Esophagus muscularis mucosa (tissue), 4 donors: ENCODE measurements around the gene PPP1R12C. TPM values are rescaled to one million over a fixed set of nuclear protein-coding genes. Genes with fewer than 3 reads are reported as not detected.
A peak's percentile ranks its signal among the peaks of the same experiment; 100 is the strongest.
"Not testable (repeated sequence)": the region's sequence is repeated elsewhere in the genome, so short reads cannot be mapped to it uniquely, and the experiment has no call there.

Source experiments
- DNase-seq: peaks from one replicate; pipeline ENCODE4 v3.0.0-alpha.2; 2017; ENCODE audit errors: extremely low spot score
- H3K27ac ChIP-seq, 4 donors: fragments of 200-600 bp; sonication (generic); replicated peaks in 1 of 4; 1 replicate in 3 of 4; 2 replicates in 1 of 4; pipeline ENCODE4 v1.5.1; 2016 to 2019; ENCODE audit warnings: mild to moderate bottlenecking in 1 of 4
- H3K27me3 ChIP-seq, 4 donors: fragments of 200-600 bp; sonication (generic); one replicate each; pipeline versions ENCODE4 v1.5.1 to v1.6.0; 2016 to 2019
- H3K36me3 ChIP-seq, 4 donors: fragments of 200-600 bp; sonication (generic); one replicate each; pipeline ENCODE4 v1.5.1; 2016 to 2019
- H3K4me1 ChIP-seq, 4 donors: fragments of 200-600 bp; sonication (generic); one replicate each; pipeline ENCODE4 v1.5.1; 2016 to 2019
- H3K4me3 ChIP-seq, 4 donors: fragments of 200-600 bp; sonication (generic); 1 replicate in 2 of 4; 2 replicates in 2 of 4; pipeline ENCODE4 v1.5.1; 2016 to 2019; ENCODE audit warnings: mild to moderate bottlenecking in 4 of 4, moderate library complexity in 1 of 4
- H3K9me3 ChIP-seq, 4 donors: fragments of 200-600 bp; sonication (generic); 1 replicate in 3 of 4; 2 replicates in 1 of 4; pipeline ENCODE4 v1.5.1; 2016 to 2019
- CTCF ChIP-seq, 3 experiments: fragments of 200-600 bp in 2 of 3; fragments of 450-650 bp in 1 of 3; sonication (generic) in 2 of 3; IDR thresholded peaks; one replicate each; pipeline ENCODE4 v1.5.1; 2017 to 2019; ENCODE audit warnings: antibody characterized with exemption in 3 of 3, mild to moderate bottlenecking in 2 of 3, moderate library complexity in 1 of 3
- EP300 ChIP-seq: sonication (generic); formaldehyde crosslinking; IDR thresholded peaks from one replicate; pipeline ENCODE4 v1.6.1; 2017; ENCODE audit warnings: antibody characterized with exemption
- POLR2A ChIP-seq: fragments of 450-650 bp; IDR thresholded peaks from one replicate; pipeline ENCODE4 v1.6.1; 2017; ENCODE audit warnings: antibody characterized with exemption, moderate library complexity, mild to moderate bottlenecking, low read depth
- POLR2AphosphoS5 ChIP-seq, 2 donors: sonication (generic); formaldehyde crosslinking; IDR thresholded peaks; one replicate each; pipeline ENCODE4 v1.6.1; 2017; ENCODE audit warnings: antibody characterized with exemption in 2 of 2
- WGBS: methylation state at CpG from one replicate; pipeline ENCODE4 v1.1.5; 2018; 5-methylcytosine and 5-hydroxymethylcytosine counted together
- intact Hi-C: fragments of 100-400 bp; cut with DNase I; formaldehyde crosslinking; loops from one replicate; pipeline ENCODE4 v1.15.1; 2023
- total RNA-seq, 4 donors: library from RNA; depleted of rRNA; stranded (reverse); fragments of >200 nt; gene quantifications; one replicate each; pipeline versions ENCODE4 v1.1.0 to v1.2.1, GENCODE V29; 2016

The PPP1R12C gene
- total RNA-seq, 4 donors from 2014 or later: 257 to 451 (median 351) TPM

DNA sequence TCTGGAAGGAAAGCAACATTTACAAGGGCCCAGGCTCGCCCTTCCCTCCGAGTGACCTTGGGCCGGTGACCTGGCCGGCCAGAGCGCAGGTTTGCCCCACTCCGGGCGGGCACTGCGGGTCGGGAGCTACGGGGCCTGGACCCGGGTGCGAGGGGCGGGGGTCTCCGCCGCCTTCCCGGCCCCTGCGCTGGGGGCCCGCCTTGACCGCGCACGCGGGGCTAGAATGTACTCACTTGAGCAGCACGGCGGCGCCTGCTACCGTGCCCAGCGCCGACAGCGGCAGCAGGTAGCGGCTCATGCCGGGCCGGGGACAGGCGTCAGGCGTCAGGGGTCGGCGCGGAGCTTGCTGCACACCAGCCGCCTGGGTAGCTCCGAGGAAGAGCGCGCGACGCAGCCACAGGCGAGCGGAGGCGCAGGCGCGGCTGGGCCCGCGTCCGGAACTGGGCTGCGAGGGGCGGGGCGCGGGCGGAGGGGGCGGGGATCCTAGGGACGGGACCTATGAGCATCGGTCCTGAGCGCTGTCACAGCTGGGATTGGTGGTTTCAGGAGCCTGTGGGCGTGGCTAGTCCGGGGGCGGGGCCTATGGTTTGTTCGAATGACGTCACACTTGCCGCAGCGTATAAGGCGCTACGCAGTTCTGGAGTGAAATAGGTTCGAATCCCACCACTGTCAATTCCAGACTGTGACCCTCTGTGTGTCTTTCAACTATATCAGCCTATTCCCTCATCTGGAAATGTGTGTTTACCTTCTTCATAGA lies 54.5 kb downstream of the PPP1R12C start, which contains the start of gene RDH13:
TSS of gene RDH13 (minus strand) at position 414 of the 757 bp plus-strand sequence. CDS start at position 298, 116 bp downstream.
- no peaks in the 10 kb centered on the region for H3K9me3 ChIP-seq
- intact Hi-C loops: no loop called here
- WGBS: 2% methylated on average over 23 of the region's 70 CpGs

DNA sequence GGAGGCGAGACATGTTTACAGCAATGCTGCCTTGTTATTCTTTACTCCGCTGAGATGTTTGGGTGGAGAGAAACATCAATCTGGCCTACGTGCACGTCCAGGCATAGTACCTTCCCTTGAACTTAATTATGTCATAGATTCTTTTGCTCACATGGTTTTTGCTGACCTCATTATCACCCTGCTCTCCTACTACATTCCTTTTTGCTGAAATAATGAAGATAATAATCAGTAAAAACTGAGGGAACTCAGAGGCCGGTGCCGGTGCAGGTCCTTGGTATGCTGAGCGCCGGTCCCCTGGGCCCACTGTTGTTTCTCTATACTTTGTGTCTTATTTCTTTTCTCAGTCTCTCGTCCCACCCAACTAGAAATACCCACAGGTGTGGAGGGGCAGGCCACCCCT lies 57.1 kb downstream of the PPP1R12C start:
- Histone ChIP-seq H3K4me1 (peaks cover 6 to 24% (median 18%) of the 10 kb centered on the region in 4 donors), H3K36me3 (peaks cover 37 to 42% (median 40%) of the 10 kb centered on the region in 4 donors)
- H3K27ac ChIP-seq, H3K4me3 ChIP-seq, DNase-seq, H3K27me3 ChIP-seq, intact Hi-C loops, H3K9me3 ChIP-seq: not testable (repeated sequence)
- WGBS: 85% methylated on average over 9 of the region's 9 CpGs

More for the DNA sequence above, 54.5 kb downstream of the PPP1R12C start, which contains the start of gene RDH13:
- Histone ChIP-seq H3K27me3 (peaks cover 0 to 25% (median under 1%) of the 10 kb centered on the region in 4 donors), H3K4me3 (peak within 1 kb of the TSS; percentile 66 to 85 (median 74)), H3K36me3 (peaks cover 13 to 16% (median 14%) of the 10 kb centered on the region in 4 donors), H3K27ac (peak within 1 kb of the TSS; percentile 64 to 86 (median 76)), H3K4me1 (peaks cover 6 to 24% (median 18%) of the 10 kb centered on the region in 4 donors)
- peak; percentile 100 for DNase-seq
- TF ChIP-seq EP300 (no peak), POLR2A (no peak), POLR2AphosphoS5 (IDR thresholded peaks at IDR 0.05) (peak; percentile 77 to 82), CTCF (IDR thresholded peaks at IDR 0.05) (no peak)

DNA sequence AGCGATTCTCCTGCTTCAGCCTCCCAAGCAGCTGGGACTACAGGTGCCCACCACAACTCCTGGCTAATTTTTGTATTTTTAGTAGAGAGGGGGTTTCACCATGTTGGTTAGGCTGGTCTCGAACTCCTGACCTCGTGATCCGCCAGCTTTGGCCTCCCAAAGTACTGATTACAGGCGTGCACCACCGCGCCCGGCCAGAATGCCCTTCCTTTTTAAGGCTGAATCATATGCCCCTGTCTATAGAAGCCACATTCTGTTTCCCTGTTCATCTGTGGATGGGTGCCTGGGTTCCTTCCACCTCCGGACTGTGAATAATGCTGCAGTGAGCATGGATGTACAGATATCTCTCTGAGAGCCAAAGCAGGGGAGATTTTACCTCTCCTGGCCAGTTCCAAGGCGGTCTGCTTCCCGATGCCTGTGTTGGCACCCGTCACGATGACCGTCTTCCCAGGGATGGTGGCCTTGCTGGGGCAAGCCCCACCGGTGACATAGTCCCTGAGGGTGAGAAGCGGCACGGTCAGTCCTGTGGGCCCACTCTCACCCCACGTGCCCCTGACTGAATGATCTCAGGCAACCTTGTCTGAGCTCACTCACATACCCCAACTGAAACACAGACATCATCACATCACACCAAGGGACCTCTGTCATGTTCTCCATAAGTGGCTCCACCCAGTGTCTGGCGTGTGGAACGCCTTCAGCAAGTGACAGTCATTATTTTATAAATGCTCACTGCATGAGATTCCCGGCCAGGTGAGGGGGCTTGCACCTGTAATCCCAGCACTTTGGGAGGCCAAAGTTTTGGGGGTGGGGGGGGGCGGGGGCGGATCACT lies 58.4 kb downstream of the PPP1R12C start:
- WGBS: 95% methylated on average over 20 of the region's 23 CpGs
- Histone ChIP-seq H3K27ac (no peak overlapping the region), H3K4me1 (peaks cover 6 to 24% (median 18%) of the 10 kb centered on the region in 4 donors), H3K4me3 (no peak overlapping the region), H3K36me3 (peaks cover 46 to 55% (median 52%) of the 10 kb centered on the region in 4 donors), H3K9me3 (no peaks in the 10 kb centered on the region), H3K27me3 (no peaks in the 10 kb centered on the region)
- intact Hi-C loops: no loop called here
- no peak for DNase-seq
- TF ChIP-seq CTCF (IDR thresholded peaks at IDR 0.05) (no peak), POLR2A (no peak), EP300 (no peak), POLR2AphosphoS5 (IDR thresholded peaks at IDR 0.05) (no peak)

DNA sequence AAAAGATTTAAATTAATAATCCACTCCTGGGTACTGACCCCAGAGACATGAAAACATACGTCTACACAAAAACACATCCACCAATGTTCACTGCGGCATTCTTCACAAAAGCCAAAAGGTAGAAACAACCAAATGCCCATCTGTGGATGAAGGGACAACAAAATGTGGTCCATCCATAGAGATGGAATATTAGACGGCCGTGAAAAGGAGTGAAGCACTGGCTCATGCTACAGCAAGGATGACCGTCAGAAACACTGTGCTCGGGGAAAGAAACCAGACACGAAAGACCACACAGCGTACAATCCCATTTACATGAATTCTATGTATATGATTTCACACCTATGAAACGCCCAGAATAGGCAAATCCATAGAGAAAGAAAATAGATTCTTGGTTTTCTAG lies 60.6 kb downstream of the PPP1R12C start:
- no peak overlapping the region for H3K4me3 ChIP-seq
- intact Hi-C loops: no loop called here
- no peaks in the 10 kb centered on the region for H3K27me3 ChIP-seq
- no peak overlapping the region for H3K27ac ChIP-seq
- H3K4me1 ChIP-seq: peaks cover 0 to 15% (median 8%) of the 10 kb centered on the region in 4 donors
- TF ChIP-seq CTCF (IDR thresholded peaks at IDR 0.05) (no peak), POLR2AphosphoS5 (IDR thresholded peaks at IDR 0.05) (no peak), EP300 (no peak), POLR2A (no peak)
- peaks cover 61 to 77% (median 69%) of the 10 kb centered on the region in 4 donors for H3K36me3 ChIP-seq
- no peaks in the 10 kb centered on the region for H3K9me3 ChIP-seq
- WGBS: 97% methylated on average over 9 of the region's 9 CpGs
- DNase-seq: no peak

- no peak for DNase-seq
- H3K4me3 ChIP-seq: no peak overlapping the region
- H3K4me1 ChIP-seq: no peaks in the 10 kb centered on the region
- peaks cover 70 to 100% (median 87%) of the 10 kb centered on the region in 4 donors for H3K36me3 ChIP-seq
- no peak for TF ChIP-seq CTCF (IDR thresholded peaks at IDR 0.05)
- TF ChIP-seq POLR2A: no peak
- no peak for TF ChIP-seq EP300
- TF ChIP-seq POLR2AphosphoS5 (IDR thresholded peaks at IDR 0.05): no peak
- 97% methylated on average over 6 of the region's 7 CpGs for WGBS
- H3K27ac ChIP-seq: no peak overlapping the region
- no peaks in the 10 kb centered on the region for H3K27me3 ChIP-seq
- intact Hi-C loops: no loop called here
- no peaks in the 10 kb centered on the region for H3K9me3 ChIP-seq
Observed at GRCh38 chr19:55053735-55054134, 63.7 kb downstream of the PPP1R12C start.
